ENCODE measurements around the gene EMB. TPM values are rescaled to one million over a fixed set of nuclear protein-coding genes. Genes with fewer than 3 reads are reported as not detected.
"Not testable (repeated sequence)": the region's sequence is repeated elsewhere in the genome, so short reads cannot be mapped to it uniquely, and the experiment has no call there.

Gene EMB, protein sequence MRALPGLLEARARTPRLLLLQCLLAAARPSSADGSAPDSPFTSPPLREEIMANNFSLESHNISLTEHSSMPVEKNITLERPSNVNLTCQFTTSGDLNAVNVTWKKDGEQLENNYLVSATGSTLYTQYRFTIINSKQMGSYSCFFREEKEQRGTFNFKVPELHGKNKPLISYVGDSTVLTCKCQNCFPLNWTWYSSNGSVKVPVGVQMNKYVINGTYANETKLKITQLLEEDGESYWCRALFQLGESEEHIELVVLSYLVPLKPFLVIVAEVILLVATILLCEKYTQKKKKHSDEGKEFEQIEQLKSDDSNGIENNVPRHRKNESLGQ
- total RNA-seq = 9.8 and 11.0 TPM in 2 replicates
- 6.3 and 8.0 TPM in 2 replicates for polyA plus RNA-seq

DNA sequence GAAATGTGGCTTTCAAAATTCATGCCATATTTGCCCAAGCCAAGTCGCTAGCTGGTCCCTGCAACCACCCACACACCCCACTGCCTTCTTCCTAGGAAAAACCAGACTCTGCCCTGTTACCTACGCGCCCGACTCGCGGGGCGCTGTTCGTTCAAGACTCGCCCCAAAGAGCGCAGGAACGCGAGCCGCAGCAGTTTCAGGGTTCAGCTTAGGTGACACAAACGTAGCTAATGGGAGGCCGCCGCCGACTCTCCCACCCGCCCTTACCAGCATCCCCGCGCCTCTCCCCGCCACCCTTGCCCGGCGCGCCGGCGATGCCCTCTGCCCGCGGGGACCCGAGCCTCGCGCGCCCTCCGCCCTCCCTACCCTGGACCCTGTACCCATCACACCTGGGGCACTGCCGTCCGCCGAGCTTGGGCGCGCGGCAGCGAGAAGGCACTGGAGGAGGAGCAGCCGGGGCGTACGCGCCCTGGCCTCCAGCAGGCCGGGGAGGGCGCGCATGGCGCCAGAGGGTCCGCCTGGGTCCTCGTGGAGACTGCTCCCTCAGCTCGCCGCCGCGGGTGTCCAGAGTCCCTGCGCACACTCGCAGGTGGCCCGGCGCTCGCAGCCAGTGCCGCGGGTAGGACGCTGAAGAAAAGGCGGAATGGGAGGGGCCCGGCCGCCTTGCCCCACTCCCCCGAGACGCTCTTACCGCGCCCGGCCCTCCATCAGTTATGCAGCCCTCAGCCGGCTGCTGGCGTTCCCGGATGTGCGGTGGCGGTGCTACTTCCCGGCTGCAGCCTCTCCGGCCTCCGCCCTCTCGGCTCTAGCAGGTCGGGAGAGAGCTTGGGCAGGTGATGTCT, at the start of gene EMB:
Gene EMB (minus strand): TSS at position 638 of the 842 bp plus-strand sequence. CDS start 137 bp downstream, at position 501.
- no peaks in the 10 kb centered on the region for H3K27me3 ChIP-seq
- peak within 1 kb of the TSS; percentile 99 for H2AFZ ChIP-seq
- H3K9me3 ChIP-seq (ENCODE audit: low read depth) = no peaks in the 10 kb centered on the region
- H4K20me1 ChIP-seq (ENCODE audit: insufficient read depth, poor library complexity, severe bottlenecking) = no peaks in the 10 kb centered on the region
- H3K4me3 ChIP-seq = peak within 1 kb of the TSS; percentile 79
- TF ChIP-seq, protein P1, sequence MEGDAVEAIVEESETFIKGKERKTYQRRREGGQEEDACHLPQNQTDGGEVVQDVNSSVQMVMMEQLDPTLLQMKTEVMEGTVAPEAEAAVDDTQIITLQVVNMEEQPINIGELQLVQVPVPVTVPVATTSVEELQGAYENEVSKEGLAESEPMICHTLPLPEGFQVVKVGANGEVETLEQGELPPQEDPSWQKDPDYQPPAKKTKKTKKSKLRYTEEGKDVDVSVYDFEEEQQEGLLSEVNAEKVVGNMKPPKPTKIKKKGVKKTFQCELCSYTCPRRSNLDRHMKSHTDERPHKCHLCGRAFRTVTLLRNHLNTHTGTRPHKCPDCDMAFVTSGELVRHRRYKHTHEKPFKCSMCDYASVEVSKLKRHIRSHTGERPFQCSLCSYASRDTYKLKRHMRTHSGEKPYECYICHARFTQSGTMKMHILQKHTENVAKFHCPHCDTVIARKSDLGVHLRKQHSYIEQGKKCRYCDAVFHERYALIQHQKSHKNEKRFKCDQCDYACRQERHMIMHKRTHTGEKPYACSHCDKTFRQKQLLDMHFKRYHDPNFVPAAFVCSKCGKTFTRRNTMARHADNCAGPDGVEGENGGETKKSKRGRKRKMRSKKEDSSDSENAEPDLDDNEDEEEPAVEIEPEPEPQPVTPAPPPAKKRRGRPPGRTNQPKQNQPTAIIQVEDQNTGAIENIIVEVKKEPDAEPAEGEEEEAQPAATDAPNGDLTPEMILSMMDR (IDR thresholded peaks at IDR 0.05; ENCODE audit: poor library complexity) = peak; percentile 39
- TF ChIP-seq EZH2 (IDR thresholded peaks at IDR 0.05; ENCODE audit: borderline replicate concordance) = no peak
- peak within 1 kb of the TSS; percentile 73 for H3K27ac ChIP-seq
- under 1% methylated on average over 61 of the region's 80 CpGs for WGBS (ENCODE audit: low lambda C conversion rate, missing lambda C conversion rate)
- H3K79me2 ChIP-seq = no peaks in the 10 kb centered on the region
- H3K4me1 ChIP-seq (ENCODE audit: insufficient read depth) = no peaks in the 10 kb centered on the region
- no peaks in the 10 kb centered on the region for H3K36me3 ChIP-seq (replicated peaks; ENCODE audit: insufficient read depth, low read depth)
- H3K4me2 ChIP-seq = peak within 1 kb of the TSS; percentile 91
- H3K9me2 ChIP-seq (replicated peaks; ENCODE audit: insufficient read depth) = no peaks in the 10 kb centered on the region
- peak; percentile 77 for DNase-seq (ENCODE audit: low spot score)

DNA sequence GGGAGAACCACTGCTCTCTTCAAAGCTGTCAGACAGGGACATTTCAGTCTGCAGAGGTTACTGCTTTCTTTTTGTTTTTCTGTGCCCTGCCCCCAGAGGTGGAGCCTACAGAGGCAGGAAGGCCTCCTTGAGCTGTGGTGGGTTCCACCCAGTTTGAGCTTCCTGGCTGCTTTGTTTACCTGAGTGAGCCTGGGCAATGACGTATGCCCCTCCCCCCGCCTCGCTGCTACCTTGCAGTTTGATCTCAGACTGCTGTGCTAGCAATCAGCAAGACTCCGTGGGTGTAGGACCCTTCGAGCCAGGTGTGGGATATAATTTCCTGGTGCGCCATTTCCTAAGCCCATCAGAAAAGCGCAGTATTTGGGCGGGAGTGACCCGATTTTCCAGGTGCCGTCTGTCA, 48.4 kb upstream of the EMB start:
- DNase-seq (ENCODE audit: low spot score); H2AFZ ChIP-seq; H3K9me3 ChIP-seq (ENCODE audit: low read depth); H3K9me2 ChIP-seq (replicated peaks; ENCODE audit: insufficient read depth); H3K4me3 ChIP-seq; H3K27ac ChIP-seq; H4K20me1 ChIP-seq (ENCODE audit: insufficient read depth, poor library complexity, severe bottlenecking); H3K4me1 ChIP-seq (ENCODE audit: insufficient read depth); H3K79me2 ChIP-seq; H3K36me3 ChIP-seq (replicated peaks; ENCODE audit: insufficient read depth, low read depth); H3K27me3 ChIP-seq; H3K4me2 ChIP-seq: not testable (repeated sequence)
- 86% methylated on average over 10 of the region's 10 CpGs for WGBS (ENCODE audit: low lambda C conversion rate, missing lambda C conversion rate)

DNA sequence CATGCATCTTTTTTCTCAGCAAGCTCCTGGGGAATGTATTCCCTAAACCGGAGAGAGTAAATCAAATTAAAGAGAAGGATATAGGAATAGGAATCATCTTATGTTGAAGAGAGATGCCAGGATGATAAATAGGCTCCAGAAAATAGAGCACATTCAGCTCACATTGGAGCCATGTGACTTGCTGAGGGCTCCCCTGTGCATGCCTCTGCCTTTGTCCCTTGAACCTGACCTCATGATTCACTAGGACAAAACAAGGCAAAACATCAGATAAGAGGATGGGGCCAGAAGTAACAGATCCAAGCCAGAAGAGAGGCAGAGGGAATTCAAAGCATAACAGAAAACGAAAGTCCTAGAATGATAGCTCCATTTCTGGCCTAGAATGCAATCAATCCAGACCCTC, 37.7 kb upstream of the EMB start:
- not testable (repeated sequence) for H3K4me1 ChIP-seq (ENCODE audit: insufficient read depth); H3K4me2 ChIP-seq; H3K79me2 ChIP-seq; H3K9me2 ChIP-seq (replicated peaks; ENCODE audit: insufficient read depth); H3K27me3 ChIP-seq; H4K20me1 ChIP-seq (ENCODE audit: insufficient read depth, poor library complexity, severe bottlenecking); H3K36me3 ChIP-seq (replicated peaks; ENCODE audit: insufficient read depth, low read depth); H3K9me3 ChIP-seq (ENCODE audit: low read depth); H3K4me3 ChIP-seq; DNase-seq (ENCODE audit: low spot score); H3K27ac ChIP-seq; H2AFZ ChIP-seq
- WGBS (ENCODE audit: low lambda C conversion rate, missing lambda C conversion rate) = 77% methylated on average over 2 of the region's 2 CpGs

DNA sequence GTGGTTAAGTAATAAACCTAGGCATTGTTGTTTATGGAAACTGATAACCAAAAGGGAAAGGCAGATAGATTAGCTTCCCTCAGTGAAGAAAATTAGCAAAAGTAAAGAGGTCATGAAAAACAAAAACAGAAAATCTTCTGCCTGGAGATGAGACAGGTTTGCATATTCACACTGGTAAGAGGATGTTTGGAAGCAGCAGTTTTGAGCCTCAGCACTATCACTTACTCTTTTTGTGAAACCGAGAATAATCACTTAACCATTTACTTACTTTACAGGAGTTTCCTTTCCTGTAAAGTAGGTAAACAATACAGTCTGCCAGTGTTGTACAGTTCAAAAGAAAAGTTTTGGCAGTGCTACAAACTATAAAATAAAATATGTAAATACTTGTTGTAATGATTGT, 35.5 kb upstream of the EMB start:
- Histone ChIP-seq H3K9me3 (ENCODE audit: low read depth) (no peaks in the 10 kb centered on the region), H3K4me1 (ENCODE audit: insufficient read depth) (no peaks in the 10 kb centered on the region), H3K4me3 (no peak overlapping the region), H3K27me3 (no peaks in the 10 kb centered on the region), H3K27ac (no peak overlapping the region), H3K36me3 (replicated peaks; ENCODE audit: insufficient read depth, low read depth) (no peaks in the 10 kb centered on the region), H3K79me2 (no peaks in the 10 kb centered on the region), H3K9me2 (replicated peaks; ENCODE audit: insufficient read depth) (no peaks in the 10 kb centered on the region), H4K20me1 (ENCODE audit: insufficient read depth, poor library complexity, severe bottlenecking) (no peaks in the 10 kb centered on the region), H2AFZ (no peak overlapping the region), H3K4me2 (no peak overlapping the region)
- WGBS (ENCODE audit: low lambda C conversion rate, missing lambda C conversion rate) = 53% methylated on average over 1 of the region's 1 CpG
- TF ChIP-seq EZH2phosphoT487 (IDR thresholded peaks at IDR 0.05; ENCODE audit: low read depth, severe bottlenecking, unreplicated experiment) (no peak), EZH2 (IDR thresholded peaks at IDR 0.05; ENCODE audit: borderline replicate concordance) (no peak)
- TF ChIP-seq, protein P1 (IDR thresholded peaks at IDR 0.05; ENCODE audit: poor library complexity) = no peak
- no peak for DNase-seq (ENCODE audit: low spot score)

DNA sequence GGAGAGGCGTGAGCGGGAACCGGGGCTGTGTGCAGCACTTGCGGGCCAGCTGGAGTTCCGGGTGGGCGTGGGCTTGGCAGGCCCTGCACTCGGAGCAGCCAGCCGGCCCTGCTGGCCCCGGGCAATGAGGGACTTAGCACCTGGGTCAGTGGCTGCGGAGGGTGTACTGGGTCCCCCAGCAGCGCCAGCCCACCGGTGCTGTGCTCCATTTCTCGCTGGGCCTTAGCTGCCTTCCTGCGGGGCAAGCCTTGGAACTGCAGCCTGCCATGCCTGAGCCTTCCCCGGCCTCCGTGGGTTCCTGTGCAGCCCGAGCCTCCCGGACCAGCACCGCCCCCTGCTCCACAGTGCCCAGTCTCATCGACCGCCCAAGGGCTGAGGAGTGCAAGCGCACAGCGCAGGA, 23.9 kb upstream of the EMB start:
- not testable (repeated sequence) for H3K4me3 ChIP-seq; DNase-seq (ENCODE audit: low spot score); H3K4me1 ChIP-seq (ENCODE audit: insufficient read depth); H3K79me2 ChIP-seq; H3K27me3 ChIP-seq; H3K27ac ChIP-seq; H2AFZ ChIP-seq; H3K4me2 ChIP-seq; H3K9me3 ChIP-seq (ENCODE audit: low read depth); H3K36me3 ChIP-seq (replicated peaks; ENCODE audit: insufficient read depth, low read depth); H4K20me1 ChIP-seq (ENCODE audit: insufficient read depth, poor library complexity, severe bottlenecking); H3K9me2 ChIP-seq (replicated peaks; ENCODE audit: insufficient read depth)
- WGBS (ENCODE audit: low lambda C conversion rate, missing lambda C conversion rate) = 95% methylated on average over 23 of the region's 23 CpGs

Data from hepatocyte (in vitro differentiated cells).